ENCODE measurements around the gene SEC14L2.
"Not testable (repeated sequence)": the region's sequence is repeated elsewhere in the genome, so short reads cannot be mapped to it uniquely, and the experiment has no call there.

The SEC14L2 gene

GRCh38 chr22:30429887-30430286 lies 33.1 kb downstream of the SEC14L2 start:
- no peak for DNase-seq

- no peak for DNase-seq
These were observed 34.1 kb downstream of the SEC14L2 start for GRCh38 chr22:30430933-30431332.

GRCh38 chr22:30432096-30432495 lies 35.3 kb downstream of the SEC14L2 start:
- no peak for DNase-seq

GRCh38 chr22:30432520-30432919 lies 35.7 kb downstream of the SEC14L2 start:
- DNase-seq: no peak

GRCh38 chr22:30433227-30433626 lies 36.4 kb downstream of the SEC14L2 start:
- no peak for DNase-seq

GRCh38 chr22:30433773-30434172 lies 37.0 kb downstream of the SEC14L2 start:
- DNase-seq: no peak

GRCh38 chr22:30434843-30435242 lies 38.0 kb downstream of the SEC14L2 start:
- DNase-seq: no peak

DNA sequence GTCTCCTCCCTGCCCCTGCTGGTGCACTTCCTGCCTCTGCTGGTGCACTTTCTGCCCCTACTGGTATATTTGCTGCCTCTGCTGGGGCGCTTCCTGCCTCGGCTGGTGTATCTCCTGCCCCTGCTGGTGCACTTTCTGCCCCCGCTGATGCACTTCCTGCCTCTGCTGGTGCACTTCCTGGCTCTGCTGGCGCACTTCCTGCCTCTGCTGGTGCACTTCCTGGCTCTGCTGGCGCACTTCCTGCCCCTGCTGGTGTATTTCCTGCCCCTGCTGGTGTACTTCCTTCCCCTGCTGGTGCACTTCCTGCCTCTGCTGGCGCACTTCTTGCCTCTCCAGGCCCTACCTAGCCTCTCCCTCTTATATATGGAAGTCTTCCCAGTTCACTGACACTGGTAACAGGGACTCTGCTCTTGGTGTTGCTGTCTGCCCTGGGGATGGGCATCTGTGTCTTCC lies 38.9 kb downstream of the SEC14L2 start:
- peak; percentile 52 to 64 for DNase-seq

GRCh38 chr22:30436196-30436595 lies 39.4 kb downstream of the SEC14L2 start:
- DNase-seq: no peak

DNA sequence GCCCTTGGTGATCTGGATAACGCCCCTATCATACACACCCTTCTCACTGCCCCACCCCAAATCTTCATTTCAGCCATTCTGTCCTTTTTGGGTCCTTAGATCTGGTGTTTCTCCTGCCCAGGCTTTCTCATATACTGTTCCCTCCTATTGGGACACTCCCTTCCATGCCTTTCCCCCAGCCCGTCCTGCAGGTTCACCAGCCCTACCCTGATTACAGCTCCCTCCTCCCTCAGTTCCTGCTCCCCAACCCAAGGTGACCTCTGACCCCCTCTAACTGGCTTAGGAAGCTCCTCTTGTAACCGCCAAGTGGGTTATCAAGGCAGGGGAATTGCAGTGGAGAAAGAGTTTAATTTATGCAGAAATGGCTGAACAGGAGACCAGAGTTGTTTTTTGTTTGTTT lies 41.7 kb downstream of the SEC14L2 start:
- DNase-seq: no peak

- DNase-seq: no peak
These were observed 42.4 kb downstream of the SEC14L2 start for GRCh38 chr22:30439226-30439625.

- DNase-seq: no peak
These were observed 43.0 kb downstream of the SEC14L2 start for GRCh38 chr22:30439836-30440235.

GRCh38 chr22:30441088-30441487 lies 44.3 kb downstream of the SEC14L2 start:
- DNase-seq: no peak

DNA sequence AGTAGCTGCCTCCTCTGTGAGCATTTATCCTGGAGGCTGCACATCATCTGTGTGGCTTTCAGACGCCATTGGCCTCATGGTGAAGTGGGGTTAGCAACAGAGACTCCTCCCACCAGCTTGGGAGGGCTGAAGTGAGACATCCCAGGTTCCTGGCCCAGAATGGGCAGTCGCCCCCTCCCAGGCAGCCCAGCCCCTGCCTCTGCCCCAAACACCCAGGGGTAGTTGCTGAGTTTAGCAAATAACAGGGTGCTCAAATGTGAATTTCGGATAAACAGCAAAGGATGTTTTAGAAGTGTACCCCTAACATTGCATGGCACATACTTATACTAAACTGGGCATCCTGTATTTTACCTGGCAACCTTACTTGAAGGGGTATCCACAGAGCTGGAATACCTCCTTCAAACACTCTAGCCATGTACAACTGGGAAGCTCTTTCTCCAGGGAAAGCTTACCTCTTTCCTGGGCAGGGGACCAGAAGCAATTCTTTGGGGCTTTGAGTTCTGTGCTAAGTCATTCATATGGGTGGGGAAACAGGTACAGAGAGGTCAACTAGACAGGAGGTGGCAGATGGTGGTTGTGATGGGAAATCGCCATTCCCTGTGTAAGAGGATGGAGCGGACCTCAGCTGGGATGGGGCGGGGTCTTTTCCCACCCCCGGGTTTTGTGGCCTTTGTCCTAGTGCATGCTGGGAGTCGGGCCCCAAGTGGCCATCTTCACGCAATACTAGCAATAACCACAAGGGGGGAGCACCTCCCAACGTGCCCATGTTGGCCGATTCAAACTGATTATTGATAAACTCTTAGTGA lies 48.0 kb downstream of the SEC14L2 start:
- peak; percentile 26 to 29 for DNase-seq

GRCh38 chr22:30445438-30446145 lies 48.8 kb downstream of the SEC14L2 start:
- DNase-seq: no peak

DNA sequence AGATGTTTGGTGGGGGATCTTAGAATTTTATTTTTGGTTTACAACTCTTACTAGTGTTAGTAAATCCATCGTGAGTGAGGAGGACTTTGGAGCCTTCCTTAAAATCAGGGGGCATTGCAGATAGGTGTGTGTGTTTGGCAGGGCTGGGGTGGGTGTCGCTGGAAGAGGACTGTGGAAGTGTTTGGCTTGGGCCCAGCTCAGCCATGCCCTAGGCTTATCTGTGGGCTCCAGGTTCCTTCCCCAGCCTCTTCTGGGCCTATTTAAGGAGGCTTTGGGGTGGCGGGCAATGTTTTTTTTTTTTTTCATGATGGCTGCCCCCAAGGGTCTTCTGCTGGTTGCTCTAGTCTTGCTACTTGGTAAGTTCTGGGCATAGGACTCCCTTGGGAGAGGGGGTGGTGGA lies 50.8 kb downstream of the SEC14L2 start:
- no peak for DNase-seq

DNA sequence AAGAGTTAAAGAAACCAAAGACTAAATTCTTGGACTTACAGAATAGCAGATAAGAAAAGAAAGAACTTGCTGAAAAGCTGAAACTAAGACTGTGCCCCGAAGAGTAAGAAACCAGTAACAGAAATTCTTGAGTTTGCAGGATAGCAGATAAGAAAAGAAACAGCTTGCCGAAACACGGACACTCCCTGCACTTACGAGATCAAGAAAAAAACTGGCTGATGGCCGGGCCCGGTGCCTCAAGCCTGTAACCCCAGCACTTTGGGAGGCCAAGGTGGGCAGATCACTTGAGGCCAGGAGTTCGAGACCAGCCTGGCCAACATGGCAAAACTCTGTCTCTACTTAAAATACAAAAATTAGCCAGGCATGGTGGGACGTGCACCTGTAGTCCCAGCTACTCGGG lies 54.7 kb downstream of the SEC14L2 start:
- not testable (repeated sequence) for DNase-seq

DNA sequence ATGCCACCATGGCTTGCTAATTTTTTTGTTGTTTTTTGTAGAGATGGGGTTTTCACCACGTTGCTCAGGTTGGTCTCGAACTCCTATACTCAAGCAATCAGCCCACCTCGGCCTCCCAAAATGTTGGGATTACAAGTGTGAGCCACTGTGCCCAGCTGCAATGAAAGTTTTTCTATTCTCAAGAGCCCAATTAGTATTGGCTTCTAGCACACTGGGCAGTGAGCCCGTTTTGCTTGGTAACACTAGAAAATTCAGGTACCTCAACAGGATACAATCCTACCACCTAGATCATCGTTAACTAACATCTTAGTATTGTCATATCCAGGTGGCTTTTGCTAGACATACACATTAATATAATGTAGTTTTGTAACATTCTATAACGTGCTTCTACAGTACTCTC lies 56.0 kb downstream of the SEC14L2 start:
- DNase-seq: no peak

GRCh38 chr22:30453731-30454510 lies 57.1 kb downstream of the SEC14L2 start:
- peak; percentile 31 to 32 for DNase-seq

DNA sequence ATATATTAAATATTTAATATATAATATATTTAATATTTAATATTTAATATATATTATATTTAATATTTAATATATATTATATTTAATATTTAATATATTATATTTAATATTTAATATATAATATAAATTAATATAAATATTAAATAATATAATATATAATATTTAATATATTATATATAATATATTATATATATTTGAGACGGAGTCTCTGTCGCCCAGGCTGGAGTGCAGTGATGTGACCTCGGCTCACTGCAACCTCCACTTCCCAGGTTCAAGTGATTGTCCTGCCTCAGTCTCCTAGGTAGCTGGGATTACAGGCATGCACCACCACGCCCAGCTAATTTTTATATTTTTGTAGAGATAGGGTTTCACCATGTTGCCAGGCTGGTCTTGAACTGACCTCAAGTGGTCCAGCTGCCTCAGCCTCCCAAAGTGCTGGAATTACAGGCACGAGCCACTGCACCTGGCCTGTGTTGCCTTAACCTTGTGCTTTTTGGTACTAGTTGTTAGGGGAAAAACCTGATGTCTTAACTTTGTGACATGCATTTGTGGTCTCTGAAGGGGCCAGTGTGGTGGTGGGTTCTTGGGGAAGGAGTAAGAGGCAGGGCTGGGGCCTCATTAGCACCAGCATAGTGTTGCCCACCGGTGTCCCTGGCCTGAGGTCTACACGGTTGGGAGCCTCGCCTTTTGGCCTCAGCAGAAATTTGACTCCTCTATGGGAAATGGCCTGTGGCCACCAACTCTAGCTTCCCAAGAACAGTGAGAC lies 58.4 kb downstream of the SEC14L2 start:
- DNase-seq: no peak

DNA sequence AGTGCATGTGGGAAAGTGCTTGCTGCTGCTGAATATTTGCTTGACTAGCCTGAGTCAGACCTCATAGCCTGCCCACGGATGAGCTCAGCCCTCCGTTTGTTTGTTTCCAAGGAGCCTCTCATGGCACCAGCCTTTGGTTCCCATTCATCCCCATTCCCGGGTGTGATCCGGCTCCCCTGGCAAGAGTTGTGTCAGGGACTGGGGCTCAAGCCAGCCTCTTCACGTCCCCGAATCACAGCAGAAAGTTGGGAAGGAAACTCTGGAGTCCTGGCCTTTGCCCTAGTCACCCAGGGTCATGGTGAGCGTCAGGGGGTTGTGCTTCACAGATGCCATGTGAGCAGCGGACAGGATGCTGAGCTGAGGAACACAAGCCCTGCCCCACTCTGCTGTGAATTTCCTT lies 61.2 kb downstream of the SEC14L2 start:
- no peak for DNase-seq

DNA sequence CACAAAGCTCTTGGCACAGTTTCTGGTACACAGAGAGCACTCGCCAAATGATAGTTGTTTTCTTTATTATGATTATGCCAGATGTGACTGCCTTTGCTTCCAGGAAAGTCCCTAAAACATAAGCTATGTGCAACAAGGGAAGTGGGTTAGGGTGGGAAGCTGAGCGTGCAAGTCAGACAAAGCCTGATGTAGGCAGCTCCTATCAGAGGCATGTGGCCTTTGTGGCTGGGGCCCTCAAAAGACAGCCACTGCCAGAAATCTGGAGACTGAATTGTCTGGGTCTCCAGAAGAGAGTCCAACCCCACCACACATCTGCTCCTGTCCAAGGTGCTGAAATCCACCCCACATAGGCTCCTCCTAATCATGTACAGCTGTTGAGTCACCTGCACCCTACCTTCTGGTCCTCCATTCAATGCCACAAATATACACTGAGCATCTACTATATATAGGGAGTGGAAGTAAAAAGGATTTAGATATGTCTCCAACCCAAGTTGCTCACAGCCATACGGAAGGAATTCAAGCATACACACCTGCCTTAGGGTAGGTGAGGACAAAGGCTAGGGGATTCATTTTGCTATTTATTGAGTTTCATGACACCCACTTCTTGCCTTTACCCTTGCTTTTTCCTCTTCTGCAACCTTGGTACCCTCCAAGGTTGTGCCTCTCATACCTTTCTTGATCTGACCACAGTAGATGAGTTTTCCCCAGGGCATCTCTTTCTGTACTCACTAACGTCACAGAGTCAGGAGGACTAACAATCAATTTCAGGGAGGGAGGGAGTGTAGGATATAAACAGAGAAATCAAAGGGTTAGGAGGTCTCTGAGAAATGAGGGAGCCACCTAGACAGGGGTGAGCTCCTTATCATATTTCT lies 62.6 kb downstream of the SEC14L2 start:
- DNase-seq: no peak
